K562 (cell line): ENCODE results near the gene LOXL3. TPM values are rescaled to one million over a fixed set of nuclear protein-coding genes. Genes with fewer than 3 reads are reported as not detected.

Experiments used
- BCOR ChIP-seq: fragments of 450-650 bp; IDR thresholded peaks from 2 replicates; pipeline ENCODE4 v1.6.1; 2016
- BHLHE40 ChIP-seq: IDR thresholded peaks from 2 replicates; pipeline ENCODE4 v1.6.1; 2011; ENCODE audit warnings: low read length, improper control_type of control experiment
- CREB1 ChIP-seq, 2 experiments: sonication (generic) in 1 of 2; formaldehyde crosslinking in 1 of 2; IDR thresholded peaks; 2 replicates each; pipeline versions ENCODE4 v1.6.1 to v1.8.0; 2012 to 2022; ENCODE audit warnings: inconsistent platforms in 1 of 2, mild to moderate bottlenecking in 1 of 2, missing genetic modification reagents in 1 of 2, moderate library complexity in 1 of 2
- ELF1 ChIP-seq: fragments of 200-800 bp; sonication (Bioruptor generic); IDR thresholded peaks from 2 replicates; pipeline ENCODE4 v1.6.1; 2016; ENCODE audit warnings: missing genetic modification characterization, missing compliant biosample characterization
- EP400 ChIP-seq: fragments of 450-650 bp; IDR thresholded peaks from 2 replicates; pipeline ENCODE4 v1.6.1; 2017; ENCODE audit warnings: antibody characterized with exemption, mild to moderate bottlenecking, moderate library complexity
- GABPB1 ChIP-seq: sonication (generic); formaldehyde crosslinking; IDR thresholded peaks from 2 replicates; pipeline ENCODE4 v1.8.0; 2022; ENCODE audit warnings: mild to moderate bottlenecking, missing genetic modification reagents
- GTF2E2 ChIP-seq: fragments of 200-800 bp; sonication (Bioruptor generic); IDR thresholded peaks from 2 replicates; pipeline ENCODE4 v1.6.1; 2016; ENCODE audit warnings: missing genetic modification characterization, missing compliant biosample characterization
- KAT8 ChIP-seq: fragments of 450-650 bp; IDR thresholded peaks from 2 replicates; pipeline ENCODE4 v1.6.1; 2016; ENCODE audit warnings: low read depth, mild to moderate bottlenecking
- KDM1A ChIP-seq, 2 experiments: fragments of 450-650 bp; IDR thresholded peaks; 2 replicates each; pipeline ENCODE4 v1.6.1; 2016; ENCODE audit warnings: mild to moderate bottlenecking in 2 of 2
- KLF6 ChIP-seq: fragments of 250-450 bp; sonication (Bioruptor Pico); IDR thresholded peaks from 2 replicates; pipeline ENCODE4 v1.4.0; 2020; ENCODE audit warnings: mild to moderate bottlenecking, moderate library complexity, borderline replicate concordance
- NR4A1 ChIP-seq, 2 experiments: fragments of 250-450 bp in 1 of 2; fragments of 450-650 bp in 1 of 2; sonication (Bioruptor Pico) in 1 of 2; IDR thresholded peaks; 2 replicates each; pipeline versions ENCODE4 v1.4.0 to v1.6.1; 2016 to 2020; ENCODE audit warnings: mild to moderate bottlenecking in 2 of 2, missing compliant biosample characterization in 1 of 2, missing genetic modification characterization in 1 of 2, moderate library complexity in 1 of 2
- PCBP1 ChIP-seq: fragments of 200-400 bp; formaldehyde crosslinking; IDR thresholded peaks from 2 replicates; pipeline ENCODE4 v1.6.1; 2018; ENCODE audit warnings: mild to moderate bottlenecking, low read depth, low read length; ENCODE audit not compliant: poor library complexity, severe bottlenecking
- RBBP5 ChIP-seq: fragments of 200-600 bp; sonication (generic); IDR thresholded peaks from 2 replicates; pipeline ENCODE4 v1.6.1; 2012; ENCODE audit warnings: borderline replicate concordance, mild to moderate bottlenecking, low read length, control low read depth, inconsistent platforms; ENCODE audit not compliant: insufficient read depth, poor library complexity, severe bottlenecking
- RFX1 ChIP-seq: fragments of 450-650 bp; IDR thresholded peaks from 2 replicates; pipeline ENCODE4 v1.6.1; 2016; ENCODE audit warnings: mild to moderate bottlenecking, moderate library complexity
- SMAD2 ChIP-seq: fragments of 150-350 bp; IDR thresholded peaks from 2 replicates; pipeline ENCODE4 v1.6.1; 2014; ENCODE audit warnings: low read depth, mild to moderate bottlenecking, low read length
- SRF ChIP-seq, 2 experiments: fragments of 250-450, 450-650 bp in 1 of 2; sonication (Bioruptor Pico) in 1 of 2; sonication (generic) in 1 of 2; formaldehyde crosslinking; IDR thresholded peaks; 2 replicates each; pipeline versions ENCODE4 v1.5.0 to v1.5.1; 2020 to 2022; ENCODE audit warnings: mild to moderate bottlenecking in 1 of 2, missing genetic modification reagents in 1 of 2
- TAF1 ChIP-seq: IDR thresholded peaks from 2 replicates; pipeline ENCODE4 v1.6.1; 2011; ENCODE audit warnings: mild to moderate bottlenecking, low read length, moderate library complexity; ENCODE audit not compliant: insufficient read depth, control insufficient read depth, severe bottlenecking; ENCODE audit errors: extremely low read depth
- ZBTB11 ChIP-seq, 3 experiments: fragments of 200-800 bp in 1 of 3; fragments of 250-450 bp in 1 of 3; fragments of 450-650 bp in 1 of 3; sonication (Bioruptor Pico) in 1 of 3; sonication (Bioruptor generic) in 1 of 3; formaldehyde crosslinking in 1 of 3; IDR thresholded peaks; 2 replicates each; pipeline versions ENCODE4 v1.6.1 to v1.8.0; 2016 to 2022; ENCODE audit warnings: mild to moderate bottlenecking in 2 of 3, missing genetic modification characterization in 2 of 3, missing compliant biosample characterization in 1 of 3, moderate library complexity in 1 of 3
- ZNF639 ChIP-seq, 2 experiments: fragments of 200-800 bp in 1 of 2; sonication (Bioruptor generic) in 1 of 2; sonication (generic) in 1 of 2; formaldehyde crosslinking in 1 of 2; IDR thresholded peaks in 1 of 2; conservative IDR thresholded peaks in 1 of 2; 2 replicates each; pipeline versions ENCODE4 v1.5.0 to v1.6.1; 2016 to 2020; ENCODE audit warnings: missing compliant biosample characterization in 1 of 2, missing genetic modification characterization in 1 of 2, missing genetic modification reagents in 1 of 2
- polyA plus RNA-seq, 8 experiments: library from polyadenylated mRNA; depleted of rRNA in 4 of 8; stranded (reverse) in 5 of 8; unstranded in 3 of 8; fragments of >200 nt; fragmentation: Nextera tagmentation in 2 of 8; fragmentation: Illumina TruSeq in 1 of 8; extraction: Ambion mirVana in 2 of 8; extraction: Trizol in 1 of 8; gene quantifications; 2 replicates each; pipeline versions ENCODE4 v1.2.1 to v1.2.3, GENCODE V29; 2011 to 2014; ENCODE audit warnings: inconsistent platforms in 1 of 8, missing spikeins in 1 of 8
- total RNA-seq, 7 experiments: library from RNA; depleted of rRNA in 6 of 7; stranded (reverse); fragments of >200 nt in 6 of 7; fragmentation: Illumina TruSeq in 2 of 7; extraction: Trizol in 2 of 7; gene quantifications; 2 replicates each; pipeline versions ENCODE4 v1.2.1 to v1.2.3, GENCODE V29; 2011 to 2021; ENCODE audit warnings: low replicate concordance in 1 of 7

Gene LOXL3
- total and polyA plus RNA-seq, 9 of the 15 experiments (the other 6 are each of a cell fraction or from before 2014, with no cell fraction given): 0.22 to 0.99 (median 0.31) TPM

GRCh38 chr2:74503506-74504475 is 50.0 kb downstream of the LOXL3 start (continued):
- 0 out of 4 replicates have a peak, but pooled peaks of 1 of the 2 experiments have one; percentile 7 for TF ChIP-seq KDM1A (IDR thresholded peaks at IDR 0.05)
- peak; percentile 63 for TF ChIP-seq PCBP1
- 0 out of 2 replicates have a peak, but pooled peaks have one; percentile 5 for TF ChIP-seq KLF6 (CRISPR knock-in tag)
- 0 out of 4 replicates have a peak, but pooled peaks of 1 of the 2 experiments have one; percentile 3 for TF ChIP-seq SRF (CRISPR knock-in tag; IDR thresholded peaks at IDR 0.05)
- no peak for TF ChIP-seq SMAD2
- no peak for TF ChIP-seq CREB1 (IDR thresholded peaks at IDR 0.05)
- peak; percentile 9; the same call in 1 of the 2 replicates for TF ChIP-seq CREB1 (CRISPR knock-in tag; IDR thresholded peaks at IDR 0.05)
- no peak for TF ChIP-seq GABPB1 (CRISPR knock-in tag)
- no peak for TF ChIP-seq RFX1
- TF ChIP-seq GTF2E2 (tag): peak; percentile 55
- 0 out of 2 replicates have a peak, but pooled peaks have one; percentile 0 for TF ChIP-seq EP400
- TF ChIP-seq NR4A1 (CRISPR knock-in tag; IDR thresholded peaks at IDR 0.05): no peak
- 0 out of 2 replicates have a peak, but pooled peaks have one; percentile 46 for TF ChIP-seq NR4A1 (tag; IDR thresholded peaks at IDR 0.05)
- peak; percentile 69 for TF ChIP-seq RBBP5
- 0 out of 2 replicates have a peak, but pooled peaks have one; percentile 11 for TF ChIP-seq ELF1 (tag)
- TF ChIP-seq ZBTB11 (CRISPR knock-in tag; IDR thresholded peaks at IDR 0.05): peak in 1 of 3 experiments; percentile 13; a peak in 1 of 6 replicates
- TF ChIP-seq ZNF639 (CRISPR knock-in tag; conservative IDR thresholded peaks at IDR 0.05 in 1 of 2, IDR thresholded peaks at IDR 0.05 in 1 of 2): peak in 1 of 2 experiments; percentile 3; a peak in 1 of 4 replicates
- no peak for TF ChIP-seq BCOR
- 0 out of 2 replicates have a peak, but pooled peaks have one; percentile 4 for TF ChIP-seq BHLHE40
- TF ChIP-seq TAF1: peak; percentile 7
- no peak for TF ChIP-seq KAT8
